Prostate gland (tissue), 2 donors: ENCODE results near the gene RSRC1. TPM values are rescaled to one million over a fixed set of nuclear protein-coding genes. Genes with fewer than 3 reads are reported as not detected.

Experiments used
- DNase-seq: peaks from one replicate; pipeline ENCODE4 v3.0.0-alpha.2; 2019; ENCODE audit warnings: low spot score
- H3K27ac ChIP-seq, 2 donors: fragments of 200-600 bp; sonication (generic); 2 replicates each; pipeline ENCODE4 v1.5.1; 2017 to 2019
- H3K27me3 ChIP-seq: fragments of 200-600 bp; sonication (generic); replicated peaks from 2 replicates; pipeline ENCODE4 v1.5.1; 2019; ENCODE audit not compliant: insufficient read depth
- H3K36me3 ChIP-seq, 2 donors: fragments of 200-600 bp; sonication (generic); 1 replicate in 1 of 2; 2 replicates in 1 of 2; pipeline versions ENCODE4 v1.5.1 to v1.8.1; 2017 to 2019
- H3K4me1 ChIP-seq: fragments of 200-600 bp; sonication (generic); replicated peaks from 2 replicates; pipeline ENCODE4 v1.5.1; 2019
- H3K4me3 ChIP-seq, 2 donors: fragments of 200-600 bp; sonication (generic); 2 replicates each; pipeline ENCODE4 v1.5.1; 2017 to 2019
- H3K9me3 ChIP-seq: fragments of 200-600 bp; sonication (generic); 2 replicates; pipeline ENCODE4 v1.5.1; 2017
- POLR2A ChIP-seq: fragments of 450-650 bp; IDR thresholded peaks from one replicate; pipeline ENCODE4 v1.6.1; 2016; ENCODE audit warnings: antibody characterized with exemption, mild to moderate bottlenecking
- POLR2AphosphoS5 ChIP-seq: sonication (generic); formaldehyde crosslinking; IDR thresholded peaks from one replicate; pipeline ENCODE4 v1.6.1; 2017; ENCODE audit warnings: antibody characterized with exemption
- WGBS: methylation state at CpG from one replicate; pipeline ENCODE4 v1.1.5; 2018; 5-methylcytosine and 5-hydroxymethylcytosine counted together
- intact Hi-C: fragments of 100-400 bp; cut with DNase I; formaldehyde crosslinking; loops from one replicate; pipeline ENCODE4 v1.14.2; 2022
- total RNA-seq, 2 donors: library from RNA; depleted of rRNA; stranded (reverse); fragments of >200 nt; gene quantifications; one replicate each; pipeline ENCODE4 v1.1.0, GENCODE V29; 2016
- TF ChIP-seq, protein P1 (sequence below), 4 experiments: fragments of 200-600 bp in 2 of 4; fragments of 450-650 bp in 2 of 4; sonication (generic) in 2 of 4; IDR thresholded peaks; 1 replicate in 3 of 4; 2 replicates in 1 of 4; pipeline ENCODE4 v1.5.1; 2016 to 2019; ENCODE audit warnings: antibody characterized with exemption in 4 of 4, mild to moderate bottlenecking in 2 of 4, moderate library complexity in 2 of 4

Gene RSRC1
- total RNA-seq, 2 donors from 2014 or later, result 36.5 to 50.7 TPM

- TF ChIP-seq, protein P1, sequence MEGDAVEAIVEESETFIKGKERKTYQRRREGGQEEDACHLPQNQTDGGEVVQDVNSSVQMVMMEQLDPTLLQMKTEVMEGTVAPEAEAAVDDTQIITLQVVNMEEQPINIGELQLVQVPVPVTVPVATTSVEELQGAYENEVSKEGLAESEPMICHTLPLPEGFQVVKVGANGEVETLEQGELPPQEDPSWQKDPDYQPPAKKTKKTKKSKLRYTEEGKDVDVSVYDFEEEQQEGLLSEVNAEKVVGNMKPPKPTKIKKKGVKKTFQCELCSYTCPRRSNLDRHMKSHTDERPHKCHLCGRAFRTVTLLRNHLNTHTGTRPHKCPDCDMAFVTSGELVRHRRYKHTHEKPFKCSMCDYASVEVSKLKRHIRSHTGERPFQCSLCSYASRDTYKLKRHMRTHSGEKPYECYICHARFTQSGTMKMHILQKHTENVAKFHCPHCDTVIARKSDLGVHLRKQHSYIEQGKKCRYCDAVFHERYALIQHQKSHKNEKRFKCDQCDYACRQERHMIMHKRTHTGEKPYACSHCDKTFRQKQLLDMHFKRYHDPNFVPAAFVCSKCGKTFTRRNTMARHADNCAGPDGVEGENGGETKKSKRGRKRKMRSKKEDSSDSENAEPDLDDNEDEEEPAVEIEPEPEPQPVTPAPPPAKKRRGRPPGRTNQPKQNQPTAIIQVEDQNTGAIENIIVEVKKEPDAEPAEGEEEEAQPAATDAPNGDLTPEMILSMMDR (IDR thresholded peaks at IDR 0.05), result no peak
- no peak for TF ChIP-seq POLR2A
- no peak for TF ChIP-seq POLR2AphosphoS5
- DNase-seq, result no peak
These were observed 49.1 kb downstream of the RSRC1 start for GRCh38 chr3:158158969-158159368.

GRCh38 chr3:158159714-158160113, 49.8 kb downstream of the RSRC1 start:
- Histone ChIP-seq H3K27me3 (no peaks in the 10 kb centered on the region), H3K4me3 (no peak overlapping the region), H3K27ac (no peak overlapping the region), H3K36me3 (no peaks in the 10 kb centered on the region), H3K9me3 (no peaks in the 10 kb centered on the region), H3K4me1 (no peaks in the 10 kb centered on the region)
- intact Hi-C loops, result no loop called here
- DNase-seq, result no peak
- 90% methylated on average over 3 of the region's 3 CpGs for WGBS
- TF ChIP-seq POLR2AphosphoS5, result no peak
- TF ChIP-seq, protein P1 (IDR thresholded peaks at IDR 0.05), result no peak
- TF ChIP-seq POLR2A, result no peak

More at GRCh38 chr3:158158969-158159368, 49.1 kb downstream of the RSRC1 start:
- Histone ChIP-seq H3K9me3 (no peaks in the 10 kb centered on the region), H3K4me1 (no peaks in the 10 kb centered on the region), H3K27me3 (no peaks in the 10 kb centered on the region), H3K36me3 (no peaks in the 10 kb centered on the region), H3K27ac (no peak overlapping the region), H3K4me3 (no peak overlapping the region)
- intact Hi-C loops, result no loop called here

- no peak for DNase-seq
- H3K4me3 ChIP-seq, result no peak overlapping the region
- TF ChIP-seq, protein P1 (IDR thresholded peaks at IDR 0.05), result no peak
- TF ChIP-seq POLR2AphosphoS5 (no peak), POLR2A (no peak)
- no peak overlapping the region for H3K27ac ChIP-seq
- no peaks in the 10 kb centered on the region for H3K27me3 ChIP-seq
- no peaks in the 10 kb centered on the region for H3K4me1 ChIP-seq
- H3K9me3 ChIP-seq, result no peaks in the 10 kb centered on the region
- H3K36me3 ChIP-seq, result no peaks in the 10 kb centered on the region
- intact Hi-C loops, result no loop called here
These were observed 51.1 kb downstream of the RSRC1 start for GRCh38 chr3:158160958-158161357.

DNA sequence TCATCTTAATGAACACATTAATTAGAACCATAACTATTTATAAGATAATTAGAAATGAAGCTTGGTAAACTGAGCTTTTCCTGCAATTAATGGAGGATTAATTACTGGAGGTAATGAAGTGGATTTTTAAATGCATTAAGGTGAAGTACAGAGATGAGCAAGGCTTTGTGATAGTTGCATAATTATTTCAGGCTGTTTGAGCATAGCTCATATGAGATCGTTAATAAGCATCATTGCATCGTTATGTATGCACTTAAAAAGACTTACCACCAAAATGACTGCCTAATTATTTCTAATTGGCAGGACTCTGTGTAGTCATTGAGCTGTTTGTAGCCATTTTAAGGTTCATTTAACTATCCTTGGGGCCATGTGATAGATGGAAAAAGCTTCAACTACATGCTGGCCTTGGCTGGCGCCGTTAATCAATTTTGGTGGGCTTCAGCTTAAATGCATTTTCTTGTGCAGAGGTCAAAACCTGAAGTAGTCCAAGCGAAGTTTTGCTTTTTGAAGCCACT, 55.3 kb downstream of the RSRC1 start:
- Histone ChIP-seq H3K36me3 (no peaks in the 10 kb centered on the region), H3K9me3 (no peaks in the 10 kb centered on the region), H3K27me3 (no peaks in the 10 kb centered on the region), H3K4me1 (no peaks in the 10 kb centered on the region), H3K27ac (no peak overlapping the region), H3K4me3 (no peak overlapping the region)
- TF ChIP-seq POLR2A (no peak), POLR2AphosphoS5 (no peak)
- TF ChIP-seq, protein P1 (IDR thresholded peaks at IDR 0.05), result no peak
- 89% methylated on average over 5 of the region's 5 CpGs for WGBS
- intact Hi-C loops, result no loop called here
- DNase-seq, result no peak

GRCh38 chr3:158165730-158166129, 55.8 kb downstream of the RSRC1 start:
- intact Hi-C loops, result no loop called here
- no peak for DNase-seq

More at GRCh38 chr3:158165730-158166129, 55.8 kb downstream of the RSRC1 start:
- Histone ChIP-seq H3K36me3 (no peaks in the 10 kb centered on the region), H3K27ac (no peak overlapping the region), H3K27me3 (no peaks in the 10 kb centered on the region), H3K4me3 (no peak overlapping the region), H3K9me3 (no peaks in the 10 kb centered on the region), H3K4me1 (no peaks in the 10 kb centered on the region)
- TF ChIP-seq, protein P1 (IDR thresholded peaks at IDR 0.05), result no peak
- TF ChIP-seq POLR2AphosphoS5, result no peak
- no peak for TF ChIP-seq POLR2A
